IMR-90 (cell line): ENCODE results near the gene EFNA5. TPM values are rescaled to one million over a fixed set of nuclear protein-coding genes. Genes with fewer than 3 reads are reported as not detected.

Experiments
- ATAC-seq: fragments of 200-7000 bp; cut with Tn5 transposase; 2 replicates; pipeline ENCODE4 v1.9.1; 2020; ENCODE audit warnings: low read depth, mild to moderate bottlenecking, moderate library complexity
- BruUV-seq: library from RNA; stranded (reverse); fragments of 400-500 nt; replicated peaks from 2 replicates; lab custom pipeline; 2021; lab: Mats Ljungman, UMichigan
- CTCF ChIA-PET: fragments of 300-600 bp; formaldehyde crosslinking; extraction: SDS; loops from one replicate; lab custom pipeline; 2021; ENCODE audit warnings: antibody characterized with exemption; lab: Yijun Ruan, JAX
- POLR2A ChIA-PET: fragments of 300-600 bp; sonication (Branson Sonifier 250); formaldehyde crosslinking; loops from one replicate; lab custom pipeline; 2022; ENCODE audit warnings: antibody characterized with exemption; ENCODE audit not compliant: unreplicated experiment; lab: Charles Lee
- DNase-seq: peaks from one replicate; pipeline ENCODE4 v3.0.0; 2013
- H2AFZ ChIP-seq: replicated peaks from 2 replicates; pipeline ENCODE3; 2013; ENCODE audit warnings: low read length, mild to moderate bottlenecking; ENCODE audit not compliant: poor library complexity
- H2AK5ac ChIP-seq: 2 replicates; pipeline ENCODE4 v1.6.1; 2013; ENCODE audit warnings: low read depth, low read length, inconsistent platforms
- H2AK9ac ChIP-seq: replicated peaks from 2 replicates; pipeline ENCODE3; 2013; ENCODE audit warnings: mild to moderate bottlenecking, low read depth, low read length, moderate library complexity; ENCODE audit not compliant: poor library complexity
- H2BK120ac ChIP-seq: 2 replicates; pipeline ENCODE4 v1.6.1; 2013; ENCODE audit warnings: low read depth, low read length, inconsistent platforms
- H2BK15ac ChIP-seq: 3 replicates; pipeline ENCODE4 v1.6.1; 2013; ENCODE audit warnings: low read depth, low read length, inconsistent platforms
- H2BK20ac ChIP-seq: 2 replicates; pipeline ENCODE4 v1.6.1; 2013; ENCODE audit warnings: low read depth, mild to moderate bottlenecking, inconsistent platforms, low read length, moderate library complexity
- H2BK5ac ChIP-seq: 2 replicates; pipeline ENCODE4 v1.6.1; 2013; ENCODE audit warnings: mild to moderate bottlenecking, low read depth, low read length, inconsistent platforms; ENCODE audit not compliant: poor library complexity, severe bottlenecking
- H3K14ac ChIP-seq: replicated peaks from 2 replicates; pipeline ENCODE4 v1.6.1; 2013; ENCODE audit warnings: low read depth, low read length, inconsistent platforms
- H3K18ac ChIP-seq: 2 replicates; pipeline ENCODE4 v1.6.1; 2013; ENCODE audit warnings: low read depth, low read length, control low read depth
- H3K23ac ChIP-seq: 2 replicates; pipeline ENCODE4 v1.6.1; 2013; ENCODE audit warnings: low read depth, low read length, inconsistent platforms
- H3K27ac ChIP-seq: 2 replicates; pipeline ENCODE4 v1.5.1; 2013; ENCODE audit warnings: mild to moderate bottlenecking, control low read depth, low read length; ENCODE audit not compliant: insufficient read depth
- H3K27me3 ChIP-seq: 2 replicates; pipeline ENCODE4 v1.6.1; 2013; ENCODE audit warnings: low read length; ENCODE audit not compliant: control insufficient read depth, insufficient read depth
- H3K36me3 ChIP-seq: 2 replicates; pipeline ENCODE4 v1.6.1; 2013; ENCODE audit warnings: low read length, mixed read lengths; ENCODE audit not compliant: control insufficient read depth, insufficient read depth
- H3K4ac ChIP-seq: 2 replicates; pipeline ENCODE4 v1.6.1; 2013; ENCODE audit warnings: low read depth, low read length, inconsistent platforms
- H3K4me1 ChIP-seq: 2 replicates; pipeline ENCODE4 v1.6.1; 2013; ENCODE audit warnings: low read length, mixed read lengths; ENCODE audit not compliant: control insufficient read depth, insufficient read depth
- H3K4me2 ChIP-seq: 2 replicates; pipeline ENCODE4 v1.6.1; 2013; ENCODE audit warnings: low read depth, mild to moderate bottlenecking, control low read depth, low read length, moderate library complexity
- H3K4me3 ChIP-seq: 2 replicates; pipeline ENCODE4 v1.5.1; 2013; ENCODE audit warnings: low read depth, mild to moderate bottlenecking, control low read depth, low read length, moderate library complexity; ENCODE audit not compliant: insufficient read depth
- H3K56ac ChIP-seq: 2 replicates; pipeline ENCODE4 v1.6.1; 2013; ENCODE audit warnings: low read length, inconsistent platforms; ENCODE audit not compliant: insufficient read depth; ENCODE audit errors: extremely low read depth
- H3K79me1 ChIP-seq, 2 experiments: 2 replicates each; pipeline ENCODE4 v1.6.1; 2013; ENCODE audit warnings: low read length in 2 of 2, inconsistent platforms in 1 of 2, low read depth in 1 of 2
- H3K9ac ChIP-seq: 2 replicates; pipeline ENCODE4 v1.6.1; 2013; ENCODE audit warnings: low read depth, low read length, control low read depth
- H3K9me1 ChIP-seq: 2 replicates; pipeline ENCODE4 v1.6.1; 2013; ENCODE audit warnings: low read length, inconsistent platforms; ENCODE audit not compliant: insufficient read depth
- H3K9me3 ChIP-seq: 2 replicates; pipeline ENCODE4 v1.6.1; 2013; ENCODE audit warnings: low read length; ENCODE audit not compliant: control insufficient read depth, insufficient read depth
- H4K20me1 ChIP-seq: 2 replicates; pipeline ENCODE4 v1.6.1; 2013; ENCODE audit warnings: low read length, inconsistent platforms; ENCODE audit not compliant: insufficient read depth
- H4K5ac ChIP-seq: 2 replicates; pipeline ENCODE4 v1.6.1; 2013; ENCODE audit warnings: mild to moderate bottlenecking, low read depth, low read length, control low read depth
- H4K8ac ChIP-seq, 2 experiments: 2 replicates each; pipeline ENCODE4 v1.6.1; 2013; ENCODE audit warnings: low read depth in 2 of 2, low read length in 2 of 2, control low read depth in 1 of 2, inconsistent platforms in 1 of 2
- H4K91ac ChIP-seq: 2 replicates; pipeline ENCODE4 v1.6.1; 2013; ENCODE audit warnings: low read depth, low read length, inconsistent platforms; ENCODE audit not compliant: insufficient read depth
- CEBPB ChIP-seq: IDR thresholded peaks from 2 replicates; pipeline ENCODE4 v1.6.1; 2012; ENCODE audit warnings: low read depth, low read length, improper control_type of control experiment
- USF2 ChIP-seq: fragments of 150-350 bp; IDR thresholded peaks from 2 replicates; pipeline ENCODE4 v1.6.1; 2017; ENCODE audit warnings: mild to moderate bottlenecking, antibody characterized with exemption, low read length, low read depth
- WGBS, 2 experiments: methylation state at CpG; one replicate each; pipeline versions ENCODE4 v1.1.5 to v1.1.7; 2013; ENCODE audit warnings: missing lambda C conversion rate in 2 of 2; ENCODE audit not compliant: insufficient read length in 1 of 2; ENCODE audit errors: extremely low coverage in 2 of 2; 5-methylcytosine and 5-hydroxymethylcytosine counted together
- dilution Hi-C: fragments of 300-500 bp; cut with HindIII; formaldehyde crosslinking; loops from one replicate; pipeline ENCODE4 v1.14.3; 2018; ENCODE audit warnings: low sequenced_read_pairs; ENCODE audit not compliant: unreplicated experiment
- in situ Hi-C: fragments of 300-500 bp; cut with MboI; formaldehyde crosslinking; loops from 3 replicates; pipeline ENCODE4 v1.14.3; 2019; ENCODE audit warnings: low sequenced_read_pairs, inconsistent platforms, mixed read lengths
- intact Hi-C: fragments of 100-400 bp; cut with micrococcal nuclease; formaldehyde crosslinking; loops from 2 replicates; pipeline ENCODE4 v1.10.0; 2022
- polyA plus RNA-seq, 3 experiments: library from polyadenylated mRNA; depleted of rRNA; stranded (reverse); fragments of >200 nt; gene quantifications; 2 replicates each; pipeline ENCODE4 v1.2.3, GENCODE V29; 2012; ENCODE audit warnings: low replicate concordance in 1 of 3
- total RNA-seq: library from RNA; depleted of rRNA; stranded (reverse); fragments of >200 nt; gene quantifications from 2 replicates; pipeline ENCODE4 v1.2.3, GENCODE V29; 2012

EFNA5 gene
- total and polyA plus RNA-seq, 2 of the 4 experiments (the other 2 are of a cell fraction), result 1.5 to 1.6 TPM

GRCh38 chr5:107674655-107675054 is 3.9 kb upstream of the EFNA5 start:
- no peak overlapping the region for H4K8ac ChIP-seq
- in situ Hi-C loops (loop anchor here (10.0 kb wide), 1 partner anchor 1410 kb away; no protein-coding TSS in a partner anchor), intact Hi-C loops (loop anchor here (5.0 kb wide), 2 partner anchors 797 to 1557 kb away; no protein-coding TSS in a partner anchor), dilution Hi-C loops (no loop called here)
- no peak overlapping the region for H3K18ac ChIP-seq
- BruUV-seq, result no TSS peak
- H2BK20ac ChIP-seq, result no peak overlapping the region
- peak; percentile 36 for DNase-seq
- H3K9me3 ChIP-seq, result no peaks in the 10 kb centered on the region
- H3K23ac ChIP-seq, result no peak overlapping the region
- no peak overlapping the region for H3K9ac ChIP-seq
- WGBS, 2 experiments, result no CpG with 5 or more reads among the region's 4 CpGs
- H2BK15ac ChIP-seq, result no peak overlapping the region
- no peak overlapping the region for H3K4me2 ChIP-seq
- no peaks in the 10 kb centered on the region for H4K20me1 ChIP-seq
- no peak overlapping the region for H2BK5ac ChIP-seq
- no peaks in the 10 kb centered on the region for H3K79me1 ChIP-seq
- no peak overlapping the region for H2AK5ac ChIP-seq
- H3K14ac ChIP-seq, result no peak overlapping the region
- no peak overlapping the region for H4K91ac ChIP-seq
- no peak overlapping the region for H3K4me3 ChIP-seq
- ChIA-PET POLR2A (no interaction called here), CTCF (interaction anchor here (1.0 kb wide), 1 partner anchor 10 kb away, joined by 4 read pairs; no protein-coding TSS in a partner anchor)
- H3K4ac ChIP-seq, result no peak overlapping the region
- H2BK120ac ChIP-seq, result no peak overlapping the region
- H3K27me3 ChIP-seq, result peaks cover under 1% of the 10 kb centered on the region; the same call in 1 of the 2 replicates
- no peaks in the 10 kb centered on the region for H3K36me3 ChIP-seq
- H3K4me1 ChIP-seq, result no peaks in the 10 kb centered on the region
- no peak overlapping the region for H3K56ac ChIP-seq
- H3K27ac ChIP-seq, result no peak overlapping the region
- H3K9me1 ChIP-seq, result no peaks in the 10 kb centered on the region
- H4K5ac ChIP-seq, result no peak overlapping the region
- H2AFZ ChIP-seq, result no peak overlapping the region
- no peak overlapping the region for H2AK9ac ChIP-seq
- TF ChIP-seq USF2 (no peak), CEBPB (peak; percentile 36; the same call in 1 of the 2 replicates)
- ATAC-seq, result no peak
